ENCODE results near the gene NGEF. TPM values are rescaled to one million over a fixed set of nuclear protein-coding genes. Genes with fewer than 3 reads are reported as not detected.
"Not testable (repeated sequence)": the region's sequence is repeated elsewhere in the genome, so short reads cannot be mapped to it uniquely, and the experiment has no call there.

The NGEF gene
- total RNA-seq: under 1 TPM in 1 of 2 donors, not detected in 1; 0.23 TPM

- H3K9me3 Mint-ChIP-seq: peaks cover 0 to 8% of the 10 kb centered on the region in 2 donors
- H3K27ac Mint-ChIP-seq: no peak within 1 kb of the TSS
- H3K36me3 Mint-ChIP-seq: no peaks in the 10 kb centered on the region
- DNase-seq (ENCODE audit: low spot score in 2 of 2) (no peak), ATAC-seq (no peak)
Measured at GRCh38 chr2:233013027-233013461, at the start of gene NGEF. Gene NGEF (minus strand): TSS chr2:233013256. CDS start chr2:232974890, 38,366 bp downstream.

- peaks cover 23 to 29% of the 10 kb centered on the region in 2 donors for H3K36me3 Mint-ChIP-seq
- DNase-seq (ENCODE audit: low spot score in 2 of 2) (no peak), ATAC-seq (no peak)
- peak overlapping the region; percentile 74 to 98 for H3K27ac Mint-ChIP-seq
- no peaks in the 10 kb centered on the region for H3K9me3 Mint-ChIP-seq
Measured at GRCh38 chr2:233062451-233062850, 49.4 kb upstream of the NGEF start.

- ATAC-seq (peak; percentile 54 to 70), DNase-seq (ENCODE audit: low spot score in 2 of 2) (peak; percentile 40 to 81)
- no peaks in the 10 kb centered on the region for H3K9me3 Mint-ChIP-seq
- H3K27ac Mint-ChIP-seq: peak overlapping the region; percentile 91 to 98
- H3K36me3 Mint-ChIP-seq: peaks cover 17 to 23% of the 10 kb centered on the region in 2 donors
Measured at GRCh38 chr2:233061591-233062450, 48.8 kb upstream of the NGEF start.

- H3K27ac Mint-ChIP-seq: peak overlapping the region; percentile 91 to 98
- H3K9me3 Mint-ChIP-seq: no peaks in the 10 kb centered on the region
- DNase-seq (ENCODE audit: low spot score in 2 of 2) (peak in 1 of 2 donors; percentile 40), ATAC-seq (peak; percentile 29 to 49)
- H3K36me3 Mint-ChIP-seq: peaks cover 12 to 16% of the 10 kb centered on the region in 2 donors
Measured at GRCh38 chr2:233060980-233061590, 48.0 kb upstream of the NGEF start.

- ATAC-seq (peak; percentile 3 to 24), DNase-seq (ENCODE audit: low spot score in 2 of 2) (no peak)
- no peaks in the 10 kb centered on the region for H3K9me3 Mint-ChIP-seq
- H3K36me3 Mint-ChIP-seq: peaks cover 11 to 12% of the 10 kb centered on the region in 2 donors
- peak overlapping the region; percentile 91 to 98 for H3K27ac Mint-ChIP-seq
Measured at GRCh38 chr2:233060501-233060979, 47.5 kb upstream of the NGEF start.

- H3K36me3 Mint-ChIP-seq: peaks cover 11 to 12% of the 10 kb centered on the region in 2 donors
- peak within 1 kb of the TSS; percentile 91 to 98 for H3K27ac Mint-ChIP-seq
- peak; percentile 65 to 81 for DNase-seq (ENCODE audit: low spot score in 2 of 2)
- ATAC-seq: peak; percentile 48 to 72
- H3K9me3 Mint-ChIP-seq: no peaks in the 10 kb centered on the region
Measured at GRCh38 chr2:233059797-233060500, 46.9 kb upstream of the NGEF start, which contains the start of gene INPP5D. Gene INPP5D (plus strand): TSS chr2:233060342. CDS start chr2:233060479, 137 bp downstream.

GRCh38 chr2:233059547-233059796, 46.4 kb upstream of the NGEF start:
- Mint-ChIP-seq H3K9me3 (no peaks in the 10 kb centered on the region), H3K27ac (peak overlapping the region; percentile 91 to 98), H3K36me3 (peaks cover 11 to 12% of the 10 kb centered on the region in 2 donors)
- DNase-seq (ENCODE audit: low spot score in 2 of 2) (no peak), ATAC-seq (no peak)

- ATAC-seq: no peak
- Mint-ChIP-seq H3K36me3 (peaks cover 11 to 12% of the 10 kb centered on the region in 2 donors), H3K9me3 (no peaks in the 10 kb centered on the region), H3K27ac (peak overlapping the region in 1 of 2 donors; percentile 98)
- DNase-seq (ENCODE audit: low spot score in 2 of 2): no peak
Measured at GRCh38 chr2:233058717-233059546, 45.9 kb upstream of the NGEF start.

- DNase-seq (ENCODE audit: low spot score in 2 of 2): no peak
- Mint-ChIP-seq H3K36me3 (peaks cover 7 to 12% of the 10 kb centered on the region in 2 donors), H3K27ac (peak overlapping the region in 1 of 2 donors; percentile 46), H3K9me3 (no peaks in the 10 kb centered on the region)
- ATAC-seq: no peak
Measured at GRCh38 chr2:233056961-233057605, 44.0 kb upstream of the NGEF start.

- ATAC-seq (no peak), DNase-seq (ENCODE audit: low spot score in 2 of 2) (no peak)
- no peaks in the 10 kb centered on the region for H3K9me3 Mint-ChIP-seq
- peaks cover under 1 to 1% of the 10 kb centered on the region in 2 donors for H3K36me3 Mint-ChIP-seq
- no peak overlapping the region for H3K27ac Mint-ChIP-seq
Measured at GRCh38 chr2:233055362-233055761, 42.3 kb upstream of the NGEF start.

- Mint-ChIP-seq H3K27ac (peak overlapping the region in 1 of 2 donors; percentile 37), H3K9me3 (no peaks in the 10 kb centered on the region), H3K36me3 (no peaks in the 10 kb centered on the region)
- DNase-seq (ENCODE audit: low spot score in 2 of 2) (peak; percentile 69 to 85), ATAC-seq (peak; percentile 85 to 93)
Measured at GRCh38 chr2:233053928-233054784, 41.1 kb upstream of the NGEF start.

- not testable (repeated sequence) for ATAC-seq; H3K27ac Mint-ChIP-seq; DNase-seq (ENCODE audit: low spot score in 2 of 2); H3K9me3 Mint-ChIP-seq; H3K36me3 Mint-ChIP-seq
Measured at GRCh38 chr2:233052517-233052916, 39.5 kb upstream of the NGEF start.

GRCh38 chr2:233051241-233052149, 38.4 kb upstream of the NGEF start:
- ATAC-seq (no peak), DNase-seq (ENCODE audit: low spot score in 2 of 2) (no peak)
- Mint-ChIP-seq H3K27ac (no peak overlapping the region), H3K36me3 (no peaks in the 10 kb centered on the region), H3K9me3 (no peaks in the 10 kb centered on the region)

GRCh38 chr2:233049194-233049761, 36.2 kb upstream of the NGEF start:
- H3K27ac Mint-ChIP-seq: no peak overlapping the region
- ATAC-seq: no peak
- no peaks in the 10 kb centered on the region for H3K9me3 Mint-ChIP-seq
- no peaks in the 10 kb centered on the region for H3K36me3 Mint-ChIP-seq
- DNase-seq (ENCODE audit: low spot score in 2 of 2): no peak
